Measurements from ENCODE around the gene ITGB5.

The ITGB5 gene

GRCh38 chr3:124787476-124788195, 99.5 kb downstream of the ITGB5 start:
- TF ChIP-seq PATZ1 (CRISPR knock-in tag; IDR thresholded peaks at IDR 0.05; ENCODE audit: borderline replicate concordance) = no peak
- peak; percentile 61 for ATAC-seq

DNA sequence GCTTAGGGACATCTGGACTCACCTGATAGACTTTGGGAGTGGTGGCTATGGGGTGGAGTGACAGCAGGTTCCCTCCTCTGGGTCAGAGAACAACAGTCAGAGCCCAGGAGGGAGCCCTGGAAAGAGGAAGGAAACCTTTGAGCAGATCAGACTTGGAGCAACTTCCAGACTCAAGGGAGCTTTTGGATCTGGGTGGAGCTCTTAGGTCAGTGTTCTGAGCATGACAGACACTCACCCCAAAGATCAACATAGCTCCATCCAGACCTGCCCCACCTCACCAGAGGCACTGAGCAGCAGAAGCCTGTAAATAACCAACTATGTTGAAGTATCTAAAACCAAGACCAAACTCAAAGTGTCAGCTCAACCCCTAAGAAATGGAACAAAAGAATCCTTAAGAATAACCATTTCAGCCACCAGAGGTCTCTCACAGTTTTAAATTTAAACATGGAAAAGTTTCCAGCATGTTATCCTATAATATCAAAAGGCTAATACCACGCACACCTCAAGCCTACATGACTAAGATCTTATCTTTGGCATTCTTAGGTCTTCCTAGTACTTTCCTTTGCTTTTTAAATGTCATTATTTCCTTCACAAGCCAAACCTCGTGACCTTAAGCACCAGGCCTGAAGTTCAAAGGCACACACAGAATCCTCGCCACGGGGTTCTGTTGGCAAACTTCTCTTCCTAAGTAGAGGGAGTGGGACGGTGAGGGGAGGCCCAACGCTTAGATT, 100.5 kb downstream of the ITGB5 start:
- no peak for TF ChIP-seq SNAI2 (CRISPR knock-in tag; IDR thresholded peaks at IDR 0.05)
- TF ChIP-seq, protein P1, sequence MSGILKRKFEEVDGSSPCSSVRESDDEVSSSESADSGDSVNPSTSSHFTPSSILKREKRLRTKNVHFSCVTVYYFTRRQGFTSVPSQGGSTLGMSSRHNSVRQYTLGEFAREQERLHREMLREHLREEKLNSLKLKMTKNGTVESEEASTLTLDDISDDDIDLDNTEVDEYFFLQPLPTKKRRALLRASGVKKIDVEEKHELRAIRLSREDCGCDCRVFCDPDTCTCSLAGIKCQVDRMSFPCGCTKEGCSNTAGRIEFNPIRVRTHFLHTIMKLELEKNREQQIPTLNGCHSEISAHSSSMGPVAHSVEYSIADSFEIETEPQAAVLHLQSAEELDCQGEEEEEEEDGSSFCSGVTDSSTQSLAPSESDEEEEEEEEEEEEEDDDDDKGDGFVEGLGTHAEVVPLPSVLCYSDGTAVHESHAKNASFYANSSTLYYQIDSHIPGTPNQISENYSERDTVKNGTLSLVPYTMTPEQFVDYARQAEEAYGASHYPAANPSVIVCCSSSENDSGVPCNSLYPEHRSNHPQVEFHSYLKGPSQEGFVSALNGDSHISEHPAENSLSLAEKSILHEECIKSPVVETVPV (CRISPR knock-in tag; IDR thresholded peaks at IDR 0.05) = no peak
- no peak for TF ChIP-seq ZFP3 (CRISPR knock-in tag; IDR thresholded peaks at IDR 0.05)
- no peak for TF ChIP-seq ZFP30 (CRISPR knock-in tag; IDR thresholded peaks at IDR 0.05)
- TF ChIP-seq ARNTL (CRISPR knock-in tag; IDR thresholded peaks at IDR 0.05; ENCODE audit: borderline replicate concordance, low read depth) = no peak
- no peak for TF ChIP-seq GLIS3 (CRISPR knock-in tag; IDR thresholded peaks at IDR 0.05)
- no peak for TF ChIP-seq ESRRG (CRISPR knock-in tag; IDR thresholded peaks at IDR 0.05)
- no peak for TF ChIP-seq ZNF70 (CRISPR knock-in tag; IDR thresholded peaks at IDR 0.05)
- no peak for TF ChIP-seq PATZ1 (CRISPR knock-in tag; IDR thresholded peaks at IDR 0.05; ENCODE audit: borderline replicate concordance)
- TF ChIP-seq ZNF8 (CRISPR knock-in tag; IDR thresholded peaks at IDR 0.05) = no peak
- no peak for TF ChIP-seq PPARA (CRISPR knock-in tag; IDR thresholded peaks at IDR 0.05; ENCODE audit: borderline replicate concordance)
- no peak for TF ChIP-seq BACH2 (CRISPR knock-in tag; IDR thresholded peaks at IDR 0.05; ENCODE audit: borderline replicate concordance)
- ATAC-seq = peak; percentile 62

DNA sequence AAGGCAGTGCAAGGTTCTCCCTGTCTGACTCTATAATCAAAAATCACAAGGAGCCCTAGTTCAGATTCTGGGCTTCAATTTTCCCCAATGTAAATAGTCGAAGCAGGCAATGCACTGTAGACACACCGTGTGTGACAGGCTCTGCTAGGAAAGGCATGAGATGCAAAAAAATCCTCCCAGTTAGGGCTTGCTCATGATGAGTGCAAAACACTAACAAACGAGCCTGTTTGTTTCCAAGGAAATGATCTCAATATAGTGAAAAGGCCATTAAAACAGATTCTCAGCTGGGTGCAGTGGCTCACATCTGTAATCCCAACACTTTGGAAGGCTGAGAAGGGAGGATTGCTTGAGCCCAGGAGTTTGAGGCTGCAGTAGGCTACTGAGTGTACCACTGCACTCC, 101.2 kb downstream of the ITGB5 start:
- no peak for ATAC-seq
- TF ChIP-seq GLIS3 (CRISPR knock-in tag; IDR thresholded peaks at IDR 0.05) = no peak
- TF ChIP-seq PPARA (CRISPR knock-in tag; IDR thresholded peaks at IDR 0.05; ENCODE audit: borderline replicate concordance) = no peak
- no peak for TF ChIP-seq ISL1 (CRISPR knock-in tag; IDR thresholded peaks at IDR 0.05)
- TF ChIP-seq, protein P2, sequence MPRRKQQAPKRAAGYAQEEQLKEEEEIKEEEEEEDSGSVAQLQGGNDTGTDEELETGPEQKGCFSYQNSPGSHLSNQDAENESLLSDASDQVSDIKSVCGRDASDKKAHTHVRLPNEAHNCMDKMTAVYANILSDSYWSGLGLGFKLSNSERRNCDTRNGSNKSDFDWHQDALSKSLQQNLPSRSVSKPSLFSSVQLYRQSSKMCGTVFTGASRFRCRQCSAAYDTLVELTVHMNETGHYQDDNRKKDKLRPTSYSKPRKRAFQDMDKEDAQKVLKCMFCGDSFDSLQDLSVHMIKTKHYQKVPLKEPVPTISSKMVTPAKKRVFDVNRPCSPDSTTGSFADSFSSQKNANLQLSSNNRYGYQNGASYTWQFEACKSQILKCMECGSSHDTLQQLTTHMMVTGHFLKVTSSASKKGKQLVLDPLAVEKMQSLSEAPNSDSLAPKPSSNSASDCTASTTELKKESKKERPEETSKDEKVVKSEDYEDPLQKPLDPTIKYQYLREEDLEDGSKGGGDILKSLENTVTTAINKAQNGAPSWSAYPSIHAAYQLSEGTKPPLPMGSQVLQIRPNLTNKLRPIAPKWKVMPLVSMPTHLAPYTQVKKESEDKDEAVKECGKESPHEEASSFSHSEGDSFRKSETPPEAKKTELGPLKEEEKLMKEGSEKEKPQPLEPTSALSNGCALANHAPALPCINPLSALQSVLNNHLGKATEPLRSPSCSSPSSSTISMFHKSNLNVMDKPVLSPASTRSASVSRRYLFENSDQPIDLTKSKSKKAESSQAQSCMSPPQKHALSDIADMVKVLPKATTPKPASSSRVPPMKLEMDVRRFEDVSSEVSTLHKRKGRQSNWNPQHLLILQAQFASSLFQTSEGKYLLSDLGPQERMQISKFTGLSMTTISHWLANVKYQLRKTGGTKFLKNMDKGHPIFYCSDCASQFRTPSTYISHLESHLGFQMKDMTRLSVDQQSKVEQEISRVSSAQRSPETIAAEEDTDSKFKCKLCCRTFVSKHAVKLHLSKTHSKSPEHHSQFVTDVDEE (CRISPR knock-in tag; IDR thresholded peaks at IDR 0.05) = no peak
- no peak for TF ChIP-seq BACH2 (CRISPR knock-in tag; IDR thresholded peaks at IDR 0.05; ENCODE audit: borderline replicate concordance)
- no peak for TF ChIP-seq PATZ1 (CRISPR knock-in tag; IDR thresholded peaks at IDR 0.05; ENCODE audit: borderline replicate concordance)
- no peak for TF ChIP-seq ZNF8 (CRISPR knock-in tag; IDR thresholded peaks at IDR 0.05)
- no peak for TF ChIP-seq CSDC2 (CRISPR knock-in tag; IDR thresholded peaks at IDR 0.05)
- TF ChIP-seq ESRRG (CRISPR knock-in tag; IDR thresholded peaks at IDR 0.05) = no peak

All from SK-N-SH treated with all-trans-retinoic acid at 6 μM for 48 hours (cell line).